Right renal pelvis (tissue), 4 donors: ENCODE data around the gene MEAF6. TPM values are rescaled to one million over a fixed set of nuclear protein-coding genes. Genes with fewer than 3 reads are reported as not detected.

Source experiments
- DNase-seq, 4 donors: peaks; one replicate each; pipeline ENCODE4 v3.0.0-alpha.2; 2013; ENCODE audit warnings: low read depth in 4 of 4, low spot score in 3 of 4, missing footprints in 1 of 4
- polyA plus RNA-seq, 4 donors: library from polyadenylated mRNA; unstranded; fragments of 120-200 nt; gene quantifications; one replicate each; pipeline ENCODE4 v1.2.1, GENCODE V29; 2013; ENCODE audit not compliant: insufficient read length in 4 of 4

The MEAF6 gene
- polyA plus RNA-seq, 4 donors: 89.5 to 109 (median 107) TPM

DNA sequence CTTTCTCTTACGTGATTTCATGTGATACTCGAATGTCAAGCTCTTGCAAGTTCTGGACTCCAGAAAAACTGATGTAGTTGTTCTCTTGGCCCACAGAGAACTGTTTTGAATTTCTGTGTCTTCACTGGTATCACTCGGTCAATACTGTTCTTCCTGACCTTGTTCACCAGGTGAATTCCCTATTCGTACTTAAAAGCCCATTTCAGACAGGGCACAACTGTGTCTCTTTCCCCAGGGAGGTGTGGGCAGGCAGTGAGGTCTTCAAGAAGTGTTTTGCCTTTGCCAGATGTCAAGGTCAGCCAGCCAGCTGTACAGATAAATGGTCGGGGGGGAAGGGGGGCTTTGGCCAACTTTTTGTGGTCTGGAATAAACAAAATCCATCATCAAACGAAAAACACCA is 67.7 kb downstream of the MEAF6 start:
- no peak for DNase-seq

- DNase-seq: no peak
Observed at GRCh38 chr1:37442644-37443043, 71.9 kb downstream of the MEAF6 start.

Other genes with a start within 250 kb of the MEAF6 start
- 1 to 10 TPM; 1.9 to 2.6 (median 2.0) TPM for gene ZC3H12A, start 40.2 kb downstream of the MEAF6 start, polyA plus RNA-seq
- gene SNIP1, start 39.5 kb upstream of the MEAF6 start, polyA plus RNA-seq: 10 to 100 TPM; 12.3 to 14.6 (median 13.7) TPM
- 10 to 100 TPM; 53.5 to 68.7 (median 63.5) TPM for gene DNALI1, start 42.2 kb upstream of the MEAF6 start, polyA plus RNA-seq
- gene GNL2, start 81.2 kb upstream of the MEAF6 start, polyA plus RNA-seq: 10 to 100 TPM; 65.4 to 76.5 (median 69.3) TPM
- gene RSPO1, start 120.1 kb upstream of the MEAF6 start, polyA plus RNA-seq: 1 to 10 TPM; 4.0 to 7.6 (median 5.9) TPM
- gene CDCA8, start 177.8 kb upstream of the MEAF6 start, polyA plus RNA-seq: 10 to 100 TPM; 15.9 to 17.6 (median 16.9) TPM